TTC549 (cell line): ENCODE results near the gene OR6X1.

ENCODE experiments used
- FAIRE-seq: peaks from 2 replicates; lab custom pipeline; 2012; peaks lifted over from hg19 to GRCh38; lab: Jason Lieb, UNC

The OR6X1 gene

GRCh38 chr11:123754101-123754568, at the start of gene OR6X1:
TSS of gene OR6X1 (minus strand) at chr11:123754518. CDS start at chr11:123754518, 0 bp downstream.
- FAIRE-seq = no peak

- no peak for FAIRE-seq
These were observed 47.4 kb upstream of the OR6X1 start for GRCh38 chr11:123801765-123802164.

DNA sequence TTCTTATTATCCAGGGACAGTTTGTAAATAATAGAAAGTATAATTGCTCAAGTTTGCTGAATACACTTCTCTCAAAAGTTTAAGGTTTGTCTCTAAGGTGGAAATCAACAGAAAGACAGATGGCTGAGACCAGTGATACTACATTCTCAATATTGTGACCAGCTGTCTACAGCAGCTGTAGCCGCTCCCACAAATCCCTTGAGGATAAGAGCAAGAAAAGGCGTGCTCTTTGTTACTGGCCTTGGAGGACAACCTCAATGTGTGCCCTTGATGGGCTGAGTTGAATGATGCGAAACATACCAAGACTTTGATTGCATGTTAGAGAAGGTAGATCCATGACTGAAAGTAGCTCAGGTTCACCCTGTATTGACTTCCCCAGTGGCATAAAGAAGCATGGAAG, 45.7 kb upstream of the OR6X1 start:
- FAIRE-seq = no peak

GRCh38 chr11:123799438-123799837, 45.1 kb upstream of the OR6X1 start:
- no peak for FAIRE-seq

- no peak for FAIRE-seq
These were observed 44.4 kb upstream of the OR6X1 start for GRCh38 chr11:123798513-123799252.

DNA sequence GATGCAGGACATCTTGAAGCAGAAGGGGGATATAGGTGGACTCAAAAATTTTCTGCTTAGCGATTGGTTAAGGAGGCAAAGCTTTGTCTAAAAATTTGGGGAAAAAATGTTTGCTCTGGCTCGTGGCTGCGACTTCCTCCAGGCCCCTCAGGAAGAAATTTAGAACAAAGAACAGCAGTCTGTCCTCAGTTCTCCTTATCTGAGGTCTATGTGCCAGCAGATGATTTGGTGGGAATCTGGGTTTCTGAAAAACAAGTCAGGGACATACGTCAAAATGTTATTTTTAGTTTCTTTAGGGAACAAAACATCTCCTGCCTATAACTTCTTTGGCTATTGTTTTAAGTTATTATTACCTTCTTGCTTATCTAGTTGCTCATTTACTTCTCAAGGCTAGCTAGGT, 43.8 kb upstream of the OR6X1 start:
- FAIRE-seq = no peak

GRCh38 chr11:123797541-123797940, 43.2 kb upstream of the OR6X1 start:
- no peak for FAIRE-seq

DNA sequence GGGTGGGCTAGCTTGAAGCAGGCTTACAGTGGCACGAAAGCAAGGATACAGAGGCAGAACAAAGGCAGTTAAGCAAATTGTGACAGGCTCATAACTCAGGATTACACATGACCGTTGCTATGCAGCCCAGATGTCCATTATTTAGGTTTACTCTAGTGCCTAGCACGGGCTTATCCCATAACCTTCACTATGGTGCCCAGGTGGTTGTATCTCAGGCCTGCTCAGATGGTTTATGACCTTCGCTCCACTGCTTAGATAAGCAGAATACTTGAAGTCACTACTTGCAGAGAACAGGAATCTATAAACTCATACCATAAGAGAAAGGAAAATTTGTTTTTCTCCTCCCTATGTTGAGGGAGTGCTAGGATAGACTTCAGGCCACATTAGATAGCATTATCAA, 42.8 kb upstream of the OR6X1 start:
- FAIRE-seq = no peak

GRCh38 chr11:123796226-123796625, 41.9 kb upstream of the OR6X1 start:
- FAIRE-seq = no peak

- no peak for FAIRE-seq
These were observed 29.2 kb upstream of the OR6X1 start for GRCh38 chr11:123783536-123783935.

- no peak for FAIRE-seq
These were observed 24.2 kb upstream of the OR6X1 start for GRCh38 chr11:123778511-123778910.

GRCh38 chr11:123775715-123776549, 21.6 kb upstream of the OR6X1 start:
- no peak for FAIRE-seq

DNA sequence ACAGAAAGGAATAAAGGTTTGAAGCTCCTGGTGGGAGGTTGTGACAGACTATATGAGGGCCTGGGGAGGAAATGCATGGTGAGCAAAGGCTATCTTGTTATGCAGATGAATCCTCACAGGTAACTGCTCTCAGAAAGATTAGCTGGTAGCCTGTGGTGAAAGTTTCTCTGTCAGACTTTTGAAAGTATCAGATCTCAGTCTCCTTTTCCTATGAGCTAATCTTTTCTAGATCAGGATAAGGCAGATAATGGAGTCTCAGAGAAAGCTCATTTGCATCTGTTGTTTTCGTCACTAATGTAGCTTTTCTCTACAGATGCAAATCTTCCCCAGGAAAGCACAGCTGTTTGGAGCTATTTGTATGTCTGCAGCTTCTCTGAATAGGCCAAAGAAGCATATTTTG, 21.0 kb upstream of the OR6X1 start:
- no peak for FAIRE-seq

DNA sequence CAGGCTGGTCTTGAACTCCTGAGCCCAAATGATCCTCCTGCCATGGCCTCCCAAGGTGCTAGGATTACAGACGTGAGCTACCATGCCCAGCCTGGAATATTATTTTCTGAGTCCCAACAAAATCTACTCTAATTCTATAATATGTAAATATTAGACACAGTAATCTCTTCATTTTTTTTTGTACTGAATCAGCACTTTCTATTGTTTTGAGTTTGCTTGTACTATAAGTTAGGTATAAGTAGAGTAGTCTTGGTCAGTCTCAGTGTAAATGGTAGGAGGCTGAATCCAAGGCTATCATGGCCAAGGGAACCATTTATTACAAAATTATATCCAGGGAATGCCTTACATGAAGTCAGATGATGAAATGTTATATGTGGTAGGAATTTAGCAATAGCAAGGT, 19.6 kb upstream of the OR6X1 start:
- FAIRE-seq = no peak

DNA sequence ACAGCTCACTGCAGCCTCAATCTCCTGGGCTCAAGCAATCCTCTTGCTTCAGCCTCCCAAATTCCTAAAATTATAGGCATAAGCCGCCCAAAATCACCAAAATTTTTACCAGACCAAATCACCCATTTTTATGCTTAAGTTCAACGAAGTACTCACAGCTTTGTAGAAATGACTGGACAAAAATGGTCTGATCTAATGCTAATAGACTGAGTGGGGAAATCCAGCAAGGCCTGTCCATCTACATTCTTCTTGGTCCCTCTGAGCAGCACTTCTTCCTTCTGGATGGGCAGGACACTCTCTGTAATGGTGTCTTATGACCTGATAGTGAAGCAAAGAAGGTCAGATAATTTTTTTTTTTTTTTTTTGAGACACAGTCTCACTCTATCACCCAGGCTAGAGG, 18.7 kb upstream of the OR6X1 start:
- FAIRE-seq = no peak

- FAIRE-seq = no peak
These were observed 17.3 kb upstream of the OR6X1 start for GRCh38 chr11:123771664-123772063.

- no peak for FAIRE-seq
These were observed 16.4 kb upstream of the OR6X1 start for GRCh38 chr11:123770712-123771111.

DNA sequence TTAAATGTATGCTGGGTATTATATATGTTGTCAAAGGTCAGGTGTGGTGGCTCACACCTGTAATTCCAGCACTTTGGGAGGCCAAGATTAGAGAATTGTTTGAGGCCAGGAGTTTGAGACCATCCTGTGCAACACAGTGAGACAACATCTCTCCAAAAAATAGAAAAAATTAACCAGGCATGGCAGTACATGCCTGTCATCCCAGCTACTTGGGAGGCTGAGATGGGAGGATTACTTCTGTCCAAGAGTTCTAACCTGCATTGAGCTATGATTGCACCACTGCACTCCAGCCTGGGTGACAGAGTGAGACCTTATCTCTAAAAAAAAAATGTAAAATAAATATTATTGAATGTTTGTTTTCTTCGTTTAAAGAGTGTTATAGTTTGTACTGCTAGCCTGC, 11.3 kb upstream of the OR6X1 start:
- no peak for FAIRE-seq

DNA sequence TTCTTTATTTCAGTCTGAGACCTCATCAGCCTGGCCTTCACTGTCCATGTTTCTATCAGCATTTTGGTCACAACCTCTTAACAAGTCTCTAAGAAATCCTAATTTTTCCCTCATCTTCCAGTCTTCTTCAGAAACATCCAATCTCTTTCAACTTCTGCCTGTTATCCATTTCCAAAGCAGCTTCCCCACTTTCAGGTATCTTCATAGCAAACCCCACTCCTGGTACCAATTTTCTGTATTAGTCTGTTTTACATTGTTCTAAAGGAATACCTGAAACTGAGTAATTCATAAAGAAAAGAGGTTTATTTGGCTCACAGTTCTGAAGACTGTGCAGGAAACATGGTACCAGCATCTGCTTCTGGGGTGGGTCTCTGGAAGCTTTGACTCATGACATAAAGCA, 8.1 kb upstream of the OR6X1 start:
- FAIRE-seq = no peak

DNA sequence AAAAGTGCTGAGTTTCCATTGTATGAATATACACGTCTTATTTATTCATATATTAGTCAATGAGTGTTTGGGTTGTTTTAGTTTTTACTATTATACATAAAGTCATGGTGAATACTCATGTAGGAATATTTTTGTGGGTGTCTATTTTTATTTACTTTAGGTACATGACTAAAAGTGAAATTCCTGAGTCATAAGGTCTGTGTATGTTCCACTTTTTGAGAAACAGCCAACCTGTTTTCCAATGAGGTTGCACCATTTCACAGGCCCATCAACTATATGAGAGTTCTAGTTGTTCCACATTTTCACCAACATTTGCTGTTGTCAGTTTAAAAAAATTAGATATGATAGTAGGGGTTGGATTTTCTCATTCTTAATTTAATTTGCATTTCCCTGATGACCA, 6.6 kb upstream of the OR6X1 start:
- no peak for FAIRE-seq

DNA sequence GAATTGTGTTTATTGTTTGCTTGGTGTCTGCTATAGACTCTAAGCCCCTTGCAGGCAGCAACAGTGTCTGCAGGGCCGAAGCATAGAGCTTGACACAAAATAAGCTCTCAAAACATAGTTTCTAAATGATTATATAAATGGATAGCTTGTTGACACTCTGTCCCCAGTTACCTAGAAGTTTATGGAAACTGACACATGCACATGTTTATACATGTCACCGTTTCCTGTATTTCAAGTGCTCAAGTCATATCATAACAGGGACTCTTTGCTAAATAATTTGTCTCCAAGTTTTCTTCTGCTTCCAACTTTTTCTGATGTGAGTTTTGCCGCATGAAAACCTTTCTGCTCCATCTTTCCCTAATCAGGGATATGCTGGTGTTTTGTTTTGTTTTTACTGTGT, 3.7 kb upstream of the OR6X1 start:
- FAIRE-seq = no peak

GRCh38 chr11:123755813-123756212, 1.5 kb upstream of the OR6X1 start:
- no peak for FAIRE-seq

- FAIRE-seq = no peak
These were observed 1.0 kb upstream of the OR6X1 start for GRCh38 chr11:123755344-123755743.

DNA sequence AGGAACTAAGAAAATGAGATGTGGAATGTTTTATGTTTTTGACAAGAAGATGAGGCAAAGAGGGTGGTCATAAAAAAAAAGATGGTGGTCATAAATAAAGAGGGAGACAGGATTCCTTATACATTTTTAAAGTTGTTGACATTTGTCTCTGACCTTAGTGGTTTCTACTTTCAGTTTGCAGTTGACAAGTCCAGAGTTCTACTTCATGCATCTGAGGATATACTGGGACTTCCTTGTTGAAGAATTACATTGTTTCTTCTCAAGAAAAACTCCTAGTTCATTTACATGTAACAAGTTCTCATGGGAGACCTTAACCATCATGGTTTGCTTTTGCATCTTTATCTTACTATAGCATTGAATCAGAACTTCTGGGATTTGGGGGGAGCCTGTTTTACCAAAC, 1.2 kb downstream of the OR6X1 start:
- no peak for FAIRE-seq
